Measurements from ENCODE around the gene PIGBOS1. TPM values are rescaled to one million over a fixed set of nuclear protein-coding genes. Genes with fewer than 3 reads are reported as not detected.
A peak's percentile ranks its signal among the peaks of the same experiment; 100 is the strongest.

PIGBOS1 gene
- total and polyA plus RNA-seq, 4 donors: 4.7 to 14.3 (median 7.2) TPM

GRCh38 chr15:55267401-55268175 lies 51.3 kb downstream of the PIGBOS1 start:
- H3K4me1 ChIP-seq (ENCODE audit: control insufficient read depth in 4 of 4, insufficient read depth in 4 of 4, low read length in 3 of 4): no peaks in the 10 kb centered on the region
- no peak for DNase-seq (ENCODE audit: low spot score)
- H3K27ac ChIP-seq (ENCODE audit: low read depth in 1 of 2, low read length in 2 of 2): peak overlapping the region; percentile 23 to 49
- no peaks in the 10 kb centered on the region for H3K9me3 ChIP-seq (ENCODE audit: control insufficient read depth in 4 of 4, low read length in 3 of 4)
- H3K4me3 ChIP-seq (ENCODE audit: low read depth in 1 of 3, low read length in 3 of 3): no peak overlapping the region
- peaks cover 0 to 2% (median 0%) of the 10 kb centered on the region in 4 donors for H3K36me3 ChIP-seq (ENCODE audit: control insufficient read depth in 4 of 4, insufficient read depth in 3 of 4, low read depth in 1 of 4, low read length in 3 of 4)
- peak overlapping the region in 1 of 2 donors; percentile 42 for H3K9ac ChIP-seq (ENCODE audit: low read depth in 1 of 2, low read length in 2 of 2)
- WGBS: 73% methylated on average over 10 of the region's 10 CpGs
- TF ChIP-seq HNF4G (IDR thresholded peaks at IDR 0.05): no peak
- TF ChIP-seq YY1 (IDR thresholded peaks at IDR 0.05): peak; percentile 25
- no peaks in the 10 kb centered on the region for H3K27me3 ChIP-seq (ENCODE audit: control insufficient read depth in 4 of 4, insufficient read depth in 4 of 4, low read length in 3 of 4)

Other genes starting within 250 kb of the PIGBOS1 start
- gene RSL24D1, start 122.2 kb downstream of the PIGBOS1 start, total RNA-seq: 10 to 100 TPM; 17.4 to 33.3 TPM
- 10 to 100 TPM; 13.3 to 28.9 TPM for gene RSL24D1, start 122.2 kb downstream of the PIGBOS1 start, polyA plus RNA-seq
- gene RAB27A, start 29.3 kb downstream of the PIGBOS1 start, total RNA-seq: 10 to 100 TPM in 1 of 2 donors, 1 to 10 TPM in 1; 6.4 to 28.4 TPM
- gene RAB27A, start 29.3 kb downstream of the PIGBOS1 start, polyA plus RNA-seq: 10 to 100 TPM; 21.5 to 30.8 TPM
- 1 to 10 TPM; 4.8 to 4.9 TPM for gene PIGB, start 99 bp upstream of the PIGBOS1 start, total RNA-seq
- gene PIGB, start 99 bp upstream of the PIGBOS1 start, polyA plus RNA-seq: 1 to 10 TPM; 3.4 to 9.7 TPM
- gene CCPG1, start 89.2 kb upstream of the PIGBOS1 start, total RNA-seq: 10 to 100 TPM; 21.5 to 89.1 TPM
- 10 to 100 TPM; 35.0 to 71.4 TPM for gene CCPG1, start 89.2 kb upstream of the PIGBOS1 start, polyA plus RNA-seq
- under 1 TPM in 1 of 2 donors, not detected in 1; 0.23 TPM for gene PIERCE2, start 89.4 kb upstream of the PIGBOS1 start, total RNA-seq
- gene PIERCE2, start 89.4 kb upstream of the PIGBOS1 start, polyA plus RNA-seq: under 1 TPM; 0.78 to 0.83 TPM
- gene DNAAF4, start 189.1 kb upstream of the PIGBOS1 start, total RNA-seq: under 1 TPM in 1 of 2 donors, not detected in 1; 0.09 TPM
- under 1 TPM in 1 of 2 donors, not detected in 1; 0.23 TPM for gene DNAAF4, start 189.1 kb upstream of the PIGBOS1 start, polyA plus RNA-seq